ENCODE results near the gene KCNK10.

The KCNK10 gene

DNA sequence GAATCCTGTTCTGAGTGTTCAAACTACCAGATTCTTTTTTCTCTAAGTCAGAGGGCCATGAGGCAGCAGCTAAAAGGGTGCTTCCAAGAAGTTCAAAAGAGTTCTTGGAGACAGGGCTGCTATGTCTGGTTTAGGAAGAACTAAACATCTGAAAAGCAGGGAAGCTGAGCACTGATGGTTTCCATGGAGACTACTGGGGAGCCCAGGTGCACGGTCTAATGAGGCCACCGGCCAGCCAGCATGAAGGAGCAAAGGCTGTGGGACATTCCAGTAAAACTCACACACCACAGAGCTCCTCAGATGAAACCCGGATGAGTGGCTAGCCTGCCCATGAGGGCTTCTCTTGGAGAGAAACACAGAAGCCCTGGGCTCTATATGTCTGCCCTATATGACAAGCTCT lies 97.3 kb downstream of the KCNK10 start:
- DNase-seq: no peak

- DNase-seq: no peak
Measured at GRCh38 chr14:88218119-88218915, 104.8 kb downstream of the KCNK10 start.

- DNase-seq: no peak
Measured at GRCh38 chr14:88212691-88213090, 110.4 kb downstream of the KCNK10 start.

GRCh38 chr14:88210426-88210825 lies 112.6 kb downstream of the KCNK10 start:
- DNase-seq: no peak

- DNase-seq: no peak
Measured at GRCh38 chr14:88209273-88209672, 113.8 kb downstream of the KCNK10 start.

DNA sequence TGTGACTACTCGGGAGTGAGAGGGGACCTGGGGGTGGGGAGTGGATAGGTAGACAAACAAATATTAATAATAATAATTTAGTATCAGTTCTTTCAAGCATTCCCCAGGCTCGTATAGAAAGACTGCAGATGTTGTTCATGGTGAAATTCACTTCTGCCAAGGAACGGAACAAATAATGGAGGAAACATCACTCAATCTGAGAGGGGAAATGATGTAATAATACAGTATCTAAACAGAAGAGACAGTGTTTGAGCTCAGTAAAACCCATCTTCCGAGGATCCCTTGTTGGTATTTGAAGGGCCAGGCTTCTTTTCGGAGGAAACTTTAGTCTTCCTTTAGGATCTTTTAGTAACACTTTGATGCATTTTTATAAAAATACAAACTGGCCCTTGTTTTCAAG lies 114.2 kb downstream of the KCNK10 start:
- no peak for DNase-seq

GRCh38 chr14:88204221-88204620 lies 118.8 kb downstream of the KCNK10 start:
- DNase-seq: no peak

GRCh38 chr14:88203291-88203690 lies 119.8 kb downstream of the KCNK10 start:
- no peak for DNase-seq

DNA sequence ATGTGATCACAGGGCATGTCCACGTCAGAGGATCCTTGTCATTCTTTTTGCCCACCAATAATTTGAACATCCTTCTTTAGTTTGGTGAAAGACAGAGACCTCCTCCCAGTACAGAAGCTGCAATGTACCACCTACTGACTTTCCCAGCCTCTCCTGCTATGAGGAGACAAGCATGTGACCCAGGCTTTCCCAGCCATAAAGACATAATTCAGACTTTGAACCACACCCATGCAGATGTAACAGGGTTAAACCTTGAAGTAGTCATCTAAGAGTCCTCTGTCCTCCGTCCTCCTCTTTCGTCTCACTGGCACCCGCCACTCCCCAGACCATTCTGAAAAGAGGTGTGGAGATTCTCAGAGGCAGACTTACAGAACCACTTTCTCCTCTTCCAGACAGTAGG lies 120.8 kb downstream of the KCNK10 start:
- no peak for DNase-seq

DNA sequence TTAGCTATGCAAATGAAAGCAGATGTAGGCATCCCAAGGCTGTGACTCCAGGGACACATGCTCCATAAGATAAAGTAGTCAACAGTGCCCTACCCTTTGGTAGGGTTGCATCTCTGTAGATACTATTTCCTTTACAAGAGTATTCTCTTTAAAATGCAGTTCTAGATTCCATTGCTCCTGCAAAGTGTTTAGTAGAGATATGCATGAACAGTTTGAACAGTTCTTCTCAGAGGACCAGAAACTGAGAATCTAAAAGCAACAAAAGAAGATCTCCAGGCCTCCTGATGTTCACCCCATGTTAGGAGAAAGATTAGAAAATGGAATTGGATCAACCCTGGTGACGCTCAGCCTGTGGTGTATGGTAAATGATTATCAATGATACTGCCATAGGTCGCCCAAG lies 121.2 kb downstream of the KCNK10 start:
- no peak for DNase-seq

GRCh38 chr14:88199882-88200281 lies 123.2 kb downstream of the KCNK10 start:
- no peak for DNase-seq

DNA sequence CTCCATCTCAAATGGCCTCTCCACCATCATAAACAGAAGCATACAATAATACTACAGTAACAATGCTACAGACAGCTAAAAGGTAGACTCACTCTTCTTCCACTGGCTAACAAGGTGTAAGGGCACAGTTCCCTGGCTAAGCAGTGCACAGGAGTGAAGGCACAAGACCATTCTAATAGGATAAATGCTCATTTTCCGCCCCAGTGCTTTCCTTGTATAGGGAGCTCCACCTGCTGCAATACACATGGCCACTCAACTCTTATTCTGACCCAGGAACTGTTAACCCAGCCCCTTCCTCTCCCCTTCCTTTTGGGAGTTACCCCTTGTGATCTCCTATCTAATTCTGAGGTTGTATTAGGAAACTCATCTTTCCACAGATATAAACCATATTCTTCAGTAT lies 124.6 kb downstream of the KCNK10 start:
- no peak for DNase-seq

- no peak for DNase-seq
Measured at GRCh38 chr14:88196925-88197324, 126.1 kb downstream of the KCNK10 start.

DNA sequence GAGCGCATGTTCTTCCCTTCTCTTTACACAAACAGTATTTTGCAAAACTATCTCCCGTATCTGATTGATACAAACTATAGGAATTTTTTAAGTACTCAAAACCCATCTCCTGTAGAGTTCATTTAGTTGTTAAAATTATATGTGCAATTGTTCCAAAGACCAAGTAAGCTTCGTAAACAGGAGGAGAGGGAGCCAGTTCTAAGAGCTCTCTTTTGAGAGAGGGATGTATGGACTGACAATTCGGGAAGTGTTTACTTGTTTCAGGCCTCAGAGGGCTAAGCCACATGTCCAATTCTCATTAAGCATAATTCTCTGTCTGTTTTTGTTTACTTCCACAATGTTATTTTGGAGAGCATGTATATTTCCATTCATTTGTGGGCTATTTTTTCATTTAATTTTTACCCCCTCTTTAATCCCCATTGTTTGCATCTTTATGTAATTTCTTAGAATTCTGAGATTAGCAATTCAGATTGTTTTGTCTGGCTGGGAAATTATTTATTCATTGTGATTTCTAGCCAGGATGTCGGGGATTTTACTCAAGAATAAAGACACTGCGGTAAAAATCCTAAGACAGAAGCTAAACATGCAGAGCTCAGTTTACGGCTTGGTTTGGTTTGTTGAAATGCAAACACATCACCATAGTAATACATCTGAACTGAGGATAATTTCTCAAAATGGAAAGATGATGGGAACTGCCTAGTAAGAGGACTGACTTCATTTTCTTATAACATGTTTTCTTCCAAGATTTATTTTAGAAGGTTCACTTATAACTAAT lies 126.8 kb downstream of the KCNK10 start:
- no peak for DNase-seq

GRCh38 chr14:88195676-88196075 lies 127.4 kb downstream of the KCNK10 start:
- DNase-seq: no peak

DNA sequence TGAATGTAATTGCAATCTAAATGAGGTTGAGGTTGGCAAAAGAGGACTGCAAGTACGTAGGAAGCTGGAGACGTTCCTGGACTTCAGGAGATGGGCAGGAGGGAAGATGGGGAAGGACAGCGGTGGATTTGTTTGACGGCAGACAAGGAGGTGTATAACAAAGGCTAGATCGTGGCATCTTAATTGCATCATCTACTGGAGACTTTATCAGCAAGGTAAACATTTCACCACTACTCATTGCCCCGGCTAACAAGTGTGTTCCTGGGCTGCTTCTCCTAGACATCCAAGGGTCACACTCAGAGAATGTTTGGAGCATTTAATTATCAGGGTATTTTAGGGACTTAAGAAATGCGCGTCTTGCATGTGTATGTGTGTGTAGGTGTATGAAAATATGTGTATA lies 128.5 kb downstream of the KCNK10 start:
- DNase-seq: no peak

GRCh38 chr14:88191605-88192004 lies 131.5 kb downstream of the KCNK10 start:
- DNase-seq: no peak

- peak; percentile 8 to 15 for DNase-seq
Measured at GRCh38 chr14:88189417-88190191, 133.5 kb downstream of the KCNK10 start.

GRCh38 chr14:88188745-88189416 lies 134.2 kb downstream of the KCNK10 start:
- no peak for DNase-seq

DNA sequence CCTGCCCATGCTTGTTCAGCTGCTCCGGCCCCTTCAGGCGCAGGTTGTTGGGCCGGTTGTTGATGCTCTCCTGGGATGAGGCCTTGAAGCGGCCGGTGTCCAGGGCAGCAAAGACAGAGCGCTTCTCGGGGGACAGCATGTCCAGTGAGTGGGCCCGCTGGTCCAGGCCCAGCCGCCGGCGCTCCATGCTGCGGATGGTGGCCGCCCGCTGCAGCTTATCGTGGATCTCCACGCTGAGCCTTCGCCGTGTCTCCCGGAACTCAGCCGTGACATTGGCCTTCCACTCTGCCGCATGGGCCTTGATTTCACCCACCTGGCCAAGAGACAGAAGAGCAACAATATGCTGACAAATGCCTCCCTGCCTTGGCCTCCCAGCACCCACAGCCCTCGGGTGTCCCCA lies 137.2 kb downstream of the KCNK10 start:
- no peak for DNase-seq

- DNase-seq: no peak
Measured at GRCh38 chr14:88184956-88185355, 138.1 kb downstream of the KCNK10 start.

GRCh38 chr14:88181072-88181471 lies 142.0 kb downstream of the KCNK10 start:
- DNase-seq: no peak

- no peak for DNase-seq
Measured at GRCh38 chr14:88179716-88180115, 143.4 kb downstream of the KCNK10 start.
